K562 (cell line): ENCODE data around the gene EPYC. TPM values are rescaled to one million over a fixed set of nuclear protein-coding genes. Genes with fewer than 3 reads are reported as not detected.

Source experiments
- CBX1 ChIP-seq: sonication (generic); IDR thresholded peaks from 2 replicates; pipeline ENCODE4 v1.6.1; 2016; ENCODE audit warnings: antibody characterized with exemption, low read depth, mild to moderate bottlenecking
- FOXK2 ChIP-seq, 2 experiments: fragments of 450-650 bp; IDR thresholded peaks in 1 of 2; conservative IDR thresholded peaks in 1 of 2; 2 replicates each; pipeline ENCODE4 v1.6.1; 2016; ENCODE audit warnings: low read depth in 2 of 2, mild to moderate bottlenecking in 1 of 2
- KAT7 ChIP-seq: sonication (generic); formaldehyde crosslinking; IDR thresholded peaks from 2 replicates; pipeline ENCODE4 v1.8.0; 2022; ENCODE audit warnings: missing genetic modification reagents, mild to moderate bottlenecking, borderline replicate concordance
- ZNF316 ChIP-seq: fragments of 450-650 bp; IDR thresholded peaks from 2 replicates; pipeline ENCODE4 v1.6.1; 2016
- polyA plus RNA-seq, 8 experiments: library from polyadenylated mRNA; depleted of rRNA in 4 of 8; stranded (reverse) in 5 of 8; unstranded in 3 of 8; fragments of >200 nt; fragmentation: Nextera tagmentation in 2 of 8; fragmentation: Illumina TruSeq in 1 of 8; extraction: Ambion mirVana in 2 of 8; extraction: Trizol in 1 of 8; gene quantifications; 2 replicates each; pipeline versions ENCODE4 v1.2.1 to v1.2.3, GENCODE V29; 2011 to 2014; ENCODE audit warnings: inconsistent platforms in 1 of 8, missing spikeins in 1 of 8
- total RNA-seq, 7 experiments: library from RNA; depleted of rRNA in 6 of 7; stranded (reverse); fragments of >200 nt in 6 of 7; fragmentation: Illumina TruSeq in 2 of 7; extraction: Trizol in 2 of 7; gene quantifications; 2 replicates each; pipeline versions ENCODE4 v1.2.1 to v1.2.3, GENCODE V29; 2011 to 2021; ENCODE audit warnings: low replicate concordance in 1 of 7
- TF ChIP-seq, protein P1 (sequence below), 2 experiments: fragments of 450-650 bp; IDR thresholded peaks; 2 replicates each; pipeline ENCODE4 v1.6.1; 2016; ENCODE audit warnings: mild to moderate bottlenecking in 2 of 2, borderline replicate concordance in 1 of 2, low read depth in 1 of 2, moderate library complexity in 1 of 2
- TF ChIP-seq, protein P2 (sequence below): fragments of 250-450 bp; sonication (Bioruptor Pico); IDR thresholded peaks from 2 replicates; pipeline ENCODE4 v1.9.0; 2021; ENCODE audit warnings: mild to moderate bottlenecking
- TF ChIP-seq, protein P3 (sequence below): fragments of 200-600 bp; sonication (generic); IDR thresholded peaks from one replicate; pipeline ENCODE4 v1.6.1; 2012; ENCODE audit warnings: mild to moderate bottlenecking, low read depth, low read length, inconsistent platforms

EPYC gene
- total and polyA plus RNA-seq, 9 of the 15 experiments (the other 6 are each of a cell fraction or from before 2014, with no cell fraction given) = not detected

DNA sequence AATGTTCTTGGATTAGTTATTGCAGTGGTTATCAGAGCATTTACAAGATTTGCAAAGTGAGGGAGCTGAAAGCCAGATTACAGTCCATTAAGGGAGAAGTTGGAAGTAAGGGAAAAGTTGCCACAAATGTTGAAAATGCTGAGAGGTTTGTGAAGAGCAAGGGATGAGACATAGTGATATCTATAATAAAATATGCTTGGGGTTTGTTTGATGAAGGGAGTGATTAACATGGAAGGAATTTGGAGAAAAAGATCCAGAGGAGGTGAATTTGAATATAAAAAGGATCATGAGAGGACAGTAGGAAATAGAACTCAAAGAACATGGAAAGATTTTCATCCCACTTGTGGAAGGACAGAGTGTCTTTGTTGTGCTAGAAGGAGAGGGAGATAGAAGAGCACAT lies 30.5 kb downstream of the EPYC start (continued):
- TF ChIP-seq, protein P1, sequence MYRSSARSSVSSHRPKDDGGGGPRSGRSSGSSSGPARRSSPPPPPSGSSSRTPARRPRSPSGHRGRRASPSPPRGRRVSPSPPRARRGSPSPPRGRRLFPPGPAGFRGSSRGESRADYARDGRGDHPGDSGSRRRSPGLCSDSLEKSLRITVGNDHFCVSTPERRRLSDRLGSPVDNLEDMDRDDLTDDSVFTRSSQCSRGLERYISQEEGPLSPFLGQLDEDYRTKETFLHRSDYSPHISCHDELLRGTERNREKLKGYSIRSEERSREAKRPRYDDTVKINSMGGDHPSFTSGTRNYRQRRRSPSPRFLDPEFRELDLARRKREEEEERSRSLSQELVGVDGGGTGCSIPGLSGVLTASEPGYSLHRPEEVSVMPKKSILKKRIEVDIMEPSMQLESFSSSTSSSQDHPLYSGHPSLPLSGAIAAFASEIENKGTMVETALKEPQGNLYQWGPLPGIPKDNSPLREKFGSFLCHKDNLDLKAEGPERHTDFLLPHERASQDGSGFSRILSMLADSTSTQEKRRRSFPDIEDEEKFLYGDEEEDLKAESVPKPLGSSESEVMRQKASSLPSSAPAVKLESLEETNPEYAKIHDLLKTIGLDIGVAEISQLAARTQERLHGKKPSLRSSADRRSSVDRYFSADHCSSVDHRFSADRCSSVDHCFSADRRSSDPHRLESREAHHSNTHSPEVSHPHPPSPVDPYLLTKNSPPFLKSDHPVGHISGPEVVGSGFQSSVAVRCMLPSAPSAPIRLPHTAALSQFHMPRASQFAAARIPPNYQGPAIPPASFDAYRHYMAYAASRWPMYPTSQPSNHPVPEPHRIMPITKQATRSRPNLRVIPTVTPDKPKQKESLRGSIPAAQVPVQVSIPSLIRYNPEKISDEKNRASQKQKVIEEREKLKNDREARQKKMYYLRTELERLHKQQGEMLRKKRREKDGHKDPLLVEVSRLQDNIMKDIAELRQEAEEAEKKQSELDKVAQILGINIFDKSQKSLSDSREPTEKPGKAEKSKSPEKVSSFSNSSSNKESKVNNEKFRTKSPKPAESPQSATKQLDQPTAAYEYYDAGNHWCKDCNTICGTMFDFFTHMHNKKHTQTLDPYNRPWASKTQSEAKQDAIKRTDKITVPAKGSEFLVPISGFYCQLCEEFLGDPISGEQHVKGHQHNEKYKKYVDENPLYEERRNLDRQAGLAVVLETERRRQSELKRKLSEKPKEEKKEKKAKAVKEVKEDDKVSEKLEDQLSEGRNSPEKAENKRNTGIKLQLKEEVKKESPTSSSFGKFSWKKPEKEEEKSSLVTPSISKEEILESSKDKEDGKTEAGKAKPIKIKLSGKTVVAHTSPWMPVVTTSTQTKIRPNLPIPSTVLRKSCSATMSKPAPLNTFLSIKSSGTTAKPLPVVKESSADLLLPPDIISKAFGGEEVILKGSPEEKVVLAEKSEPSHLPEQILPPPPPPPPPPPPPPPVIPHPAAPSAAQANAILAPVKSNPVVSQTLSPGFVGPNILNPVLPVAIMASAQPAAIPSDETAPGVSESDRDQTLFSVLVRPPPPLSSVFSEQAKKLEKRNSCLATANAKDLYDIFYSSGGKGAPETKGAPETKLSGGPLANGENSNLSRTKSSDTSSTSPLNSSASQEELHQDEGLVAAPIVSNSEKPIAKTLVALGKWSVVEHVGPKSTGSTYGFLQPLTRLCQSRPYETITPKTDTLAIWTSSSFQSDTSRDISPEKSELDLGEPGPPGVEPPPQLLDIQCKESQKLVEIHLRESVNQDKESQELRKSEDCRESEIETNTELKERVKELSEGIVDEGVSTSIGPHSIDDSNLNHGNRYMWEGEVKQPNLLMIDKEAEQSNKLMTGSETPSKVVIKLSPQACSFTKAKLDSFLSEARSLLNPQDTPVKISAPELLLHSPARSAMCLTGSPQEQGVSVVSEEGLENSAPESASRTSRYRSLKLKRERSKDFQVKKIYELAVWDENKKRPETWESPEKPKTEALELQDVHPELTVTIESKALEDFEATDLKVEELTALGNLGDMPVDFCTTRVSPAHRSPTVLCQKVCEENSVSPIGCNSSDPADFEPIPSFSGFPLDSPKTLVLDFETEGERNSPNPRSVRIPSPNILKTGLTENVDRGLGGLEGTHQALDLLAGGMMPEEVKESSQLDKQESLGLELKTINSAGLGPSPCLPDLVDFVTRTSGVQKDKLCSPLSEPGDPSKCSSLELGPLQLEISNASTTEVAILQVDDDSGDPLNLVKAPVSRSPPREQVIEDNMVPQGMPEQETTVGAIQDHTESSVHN (IDR thresholded peaks at IDR 0.05; ENCODE audit: borderline replicate concordance in 1 of 2, low read depth in 1 of 2) = no peak
- TF ChIP-seq FOXK2 (conservative IDR thresholded peaks at IDR 0.05 in 1 of 2, IDR thresholded peaks at IDR 0.05 in 1 of 2; ENCODE audit: low read depth in 2 of 2) (no peak), ZNF316 (no peak), KAT7 (CRISPR knock-in tag) (no peak), CBX1 (no peak)
- TF ChIP-seq, protein P2, sequence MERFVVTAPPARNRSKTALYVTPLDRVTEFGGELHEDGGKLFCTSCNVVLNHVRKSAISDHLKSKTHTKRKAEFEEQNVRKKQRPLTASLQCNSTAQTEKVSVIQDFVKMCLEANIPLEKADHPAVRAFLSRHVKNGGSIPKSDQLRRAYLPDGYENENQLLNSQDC (CRISPR knock-in tag) = no peak
- TF ChIP-seq, protein P3, sequence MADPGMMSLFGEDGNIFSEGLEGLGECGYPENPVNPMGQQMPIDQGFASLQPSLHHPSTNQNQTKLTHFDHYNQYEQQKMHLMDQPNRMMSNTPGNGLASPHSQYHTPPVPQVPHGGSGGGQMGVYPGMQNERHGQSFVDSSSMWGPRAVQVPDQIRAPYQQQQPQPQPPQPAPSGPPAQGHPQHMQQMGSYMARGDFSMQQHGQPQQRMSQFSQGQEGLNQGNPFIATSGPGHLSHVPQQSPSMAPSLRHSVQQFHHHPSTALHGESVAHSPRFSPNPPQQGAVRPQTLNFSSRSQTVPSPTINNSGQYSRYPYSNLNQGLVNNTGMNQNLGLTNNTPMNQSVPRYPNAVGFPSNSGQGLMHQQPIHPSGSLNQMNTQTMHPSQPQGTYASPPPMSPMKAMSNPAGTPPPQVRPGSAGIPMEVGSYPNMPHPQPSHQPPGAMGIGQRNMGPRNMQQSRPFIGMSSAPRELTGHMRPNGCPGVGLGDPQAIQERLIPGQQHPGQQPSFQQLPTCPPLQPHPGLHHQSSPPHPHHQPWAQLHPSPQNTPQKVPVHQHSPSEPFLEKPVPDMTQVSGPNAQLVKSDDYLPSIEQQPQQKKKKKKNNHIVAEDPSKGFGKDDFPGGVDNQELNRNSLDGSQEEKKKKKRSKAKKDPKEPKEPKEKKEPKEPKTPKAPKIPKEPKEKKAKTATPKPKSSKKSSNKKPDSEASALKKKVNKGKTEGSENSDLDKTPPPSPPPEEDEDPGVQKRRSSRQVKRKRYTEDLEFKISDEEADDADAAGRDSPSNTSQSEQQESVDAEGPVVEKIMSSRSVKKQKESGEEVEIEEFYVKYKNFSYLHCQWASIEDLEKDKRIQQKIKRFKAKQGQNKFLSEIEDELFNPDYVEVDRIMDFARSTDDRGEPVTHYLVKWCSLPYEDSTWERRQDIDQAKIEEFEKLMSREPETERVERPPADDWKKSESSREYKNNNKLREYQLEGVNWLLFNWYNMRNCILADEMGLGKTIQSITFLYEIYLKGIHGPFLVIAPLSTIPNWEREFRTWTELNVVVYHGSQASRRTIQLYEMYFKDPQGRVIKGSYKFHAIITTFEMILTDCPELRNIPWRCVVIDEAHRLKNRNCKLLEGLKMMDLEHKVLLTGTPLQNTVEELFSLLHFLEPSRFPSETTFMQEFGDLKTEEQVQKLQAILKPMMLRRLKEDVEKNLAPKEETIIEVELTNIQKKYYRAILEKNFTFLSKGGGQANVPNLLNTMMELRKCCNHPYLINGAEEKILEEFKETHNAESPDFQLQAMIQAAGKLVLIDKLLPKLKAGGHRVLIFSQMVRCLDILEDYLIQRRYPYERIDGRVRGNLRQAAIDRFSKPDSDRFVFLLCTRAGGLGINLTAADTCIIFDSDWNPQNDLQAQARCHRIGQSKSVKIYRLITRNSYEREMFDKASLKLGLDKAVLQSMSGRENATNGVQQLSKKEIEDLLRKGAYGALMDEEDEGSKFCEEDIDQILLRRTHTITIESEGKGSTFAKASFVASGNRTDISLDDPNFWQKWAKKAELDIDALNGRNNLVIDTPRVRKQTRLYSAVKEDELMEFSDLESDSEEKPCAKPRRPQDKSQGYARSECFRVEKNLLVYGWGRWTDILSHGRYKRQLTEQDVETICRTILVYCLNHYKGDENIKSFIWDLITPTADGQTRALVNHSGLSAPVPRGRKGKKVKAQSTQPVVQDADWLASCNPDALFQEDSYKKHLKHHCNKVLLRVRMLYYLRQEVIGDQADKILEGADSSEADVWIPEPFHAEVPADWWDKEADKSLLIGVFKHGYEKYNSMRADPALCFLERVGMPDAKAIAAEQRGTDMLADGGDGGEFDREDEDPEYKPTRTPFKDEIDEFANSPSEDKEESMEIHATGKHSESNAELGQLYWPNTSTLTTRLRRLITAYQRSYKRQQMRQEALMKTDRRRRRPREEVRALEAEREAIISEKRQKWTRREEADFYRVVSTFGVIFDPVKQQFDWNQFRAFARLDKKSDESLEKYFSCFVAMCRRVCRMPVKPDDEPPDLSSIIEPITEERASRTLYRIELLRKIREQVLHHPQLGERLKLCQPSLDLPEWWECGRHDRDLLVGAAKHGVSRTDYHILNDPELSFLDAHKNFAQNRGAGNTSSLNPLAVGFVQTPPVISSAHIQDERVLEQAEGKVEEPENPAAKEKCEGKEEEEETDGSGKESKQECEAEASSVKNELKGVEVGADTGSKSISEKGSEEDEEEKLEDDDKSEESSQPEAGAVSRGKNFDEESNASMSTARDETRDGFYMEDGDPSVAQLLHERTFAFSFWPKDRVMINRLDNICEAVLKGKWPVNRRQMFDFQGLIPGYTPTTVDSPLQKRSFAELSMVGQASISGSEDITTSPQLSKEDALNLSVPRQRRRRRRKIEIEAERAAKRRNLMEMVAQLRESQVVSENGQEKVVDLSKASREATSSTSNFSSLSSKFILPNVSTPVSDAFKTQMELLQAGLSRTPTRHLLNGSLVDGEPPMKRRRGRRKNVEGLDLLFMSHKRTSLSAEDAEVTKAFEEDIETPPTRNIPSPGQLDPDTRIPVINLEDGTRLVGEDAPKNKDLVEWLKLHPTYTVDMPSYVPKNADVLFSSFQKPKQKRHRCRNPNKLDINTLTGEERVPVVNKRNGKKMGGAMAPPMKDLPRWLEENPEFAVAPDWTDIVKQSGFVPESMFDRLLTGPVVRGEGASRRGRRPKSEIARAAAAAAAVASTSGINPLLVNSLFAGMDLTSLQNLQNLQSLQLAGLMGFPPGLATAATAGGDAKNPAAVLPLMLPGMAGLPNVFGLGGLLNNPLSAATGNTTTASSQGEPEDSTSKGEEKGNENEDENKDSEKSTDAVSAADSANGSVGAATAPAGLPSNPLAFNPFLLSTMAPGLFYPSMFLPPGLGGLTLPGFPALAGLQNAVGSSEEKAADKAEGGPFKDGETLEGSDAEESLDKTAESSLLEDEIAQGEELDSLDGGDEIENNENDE = no peak
